Measurements from ENCODE around the gene KDM4D.
"Not testable (repeated sequence)": the region's sequence is repeated elsewhere in the genome, so short reads cannot be mapped to it uniquely, and the experiment has no call there.

GRCh38 chr11:95021468-95021867, 48.0 kb downstream of the KDM4D start:
- not testable (repeated sequence) for TF ChIP-seq POLR2A, CTCF (IDR thresholded peaks at IDR 0.05)

All from ovary (tissue), 3 donors.